HTR-8/SVneo (cell line): ENCODE results near the gene PFDN4.
"Not testable (repeated sequence)": the region's sequence is repeated elsewhere in the genome, so short reads cannot be mapped to it uniquely, and the experiment has no call there.

ENCODE experiments used
- DNase-seq: peaks from one replicate; pipeline ENCODE4 v3.0.0; 2011; ENCODE audit warnings: low spot score, mixed read lengths; ENCODE audit not compliant: insufficient read length
- FAIRE-seq: peaks from 2 replicates; lab custom pipeline; 2011; peaks lifted over from hg19 to GRCh38; lab: Jason Lieb, UNC

PFDN4 gene

DNA sequence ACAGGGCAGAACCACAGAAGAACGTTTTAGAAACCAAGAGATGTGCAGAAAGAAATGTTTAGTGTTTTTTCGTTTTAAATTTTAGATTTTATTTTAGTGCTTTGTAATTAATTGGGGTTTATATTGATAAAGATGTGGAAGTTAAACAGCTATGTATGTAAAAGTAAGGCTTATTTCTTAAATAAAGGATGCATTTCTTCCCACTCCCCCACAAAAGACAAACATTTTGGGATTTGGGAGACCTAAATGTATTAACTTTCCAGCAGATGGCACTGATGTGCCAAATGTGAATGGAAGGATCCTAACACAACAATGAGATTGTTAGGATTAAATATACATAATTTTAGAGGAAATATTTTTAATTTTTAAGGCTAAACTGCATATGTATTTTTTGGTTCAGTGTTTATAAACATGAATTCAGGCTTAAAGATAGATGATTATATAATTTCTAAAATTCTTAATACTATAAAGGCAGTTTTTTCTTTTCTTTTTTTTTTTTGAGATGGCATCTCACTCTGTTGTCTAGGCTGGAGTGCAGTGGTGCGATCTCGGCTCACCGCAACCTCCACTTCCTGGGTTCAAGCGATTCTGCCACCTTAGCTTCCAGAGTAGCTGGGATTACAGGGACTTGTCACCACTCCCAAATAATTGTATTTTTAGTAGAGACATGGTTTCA, 12.0 kb downstream of the PFDN4 start:
- DNase-seq = peak; percentile 76
- peak; percentile 70 for FAIRE-seq

DNA sequence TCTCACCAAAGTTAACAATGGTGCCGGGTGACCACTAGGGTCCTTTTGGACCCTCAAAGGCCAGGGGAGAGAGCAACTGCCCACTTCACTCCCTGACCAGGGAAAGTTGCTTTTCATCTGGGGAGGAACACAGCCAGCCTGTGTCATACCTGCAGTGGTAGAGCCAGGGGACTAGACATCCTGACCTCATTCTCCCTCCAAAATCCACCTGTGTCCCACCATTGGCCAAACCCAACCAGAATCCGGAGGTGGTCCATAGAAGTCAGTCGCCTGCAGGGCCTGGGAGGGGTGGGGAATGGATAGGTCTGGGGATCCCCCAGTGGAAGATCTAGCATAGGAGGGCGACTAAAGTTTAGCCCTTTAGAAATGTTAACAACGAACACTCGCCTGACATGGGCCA, 12.8 kb downstream of the PFDN4 start:
- DNase-seq (no peak), FAIRE-seq (peak; percentile 51)

DNA sequence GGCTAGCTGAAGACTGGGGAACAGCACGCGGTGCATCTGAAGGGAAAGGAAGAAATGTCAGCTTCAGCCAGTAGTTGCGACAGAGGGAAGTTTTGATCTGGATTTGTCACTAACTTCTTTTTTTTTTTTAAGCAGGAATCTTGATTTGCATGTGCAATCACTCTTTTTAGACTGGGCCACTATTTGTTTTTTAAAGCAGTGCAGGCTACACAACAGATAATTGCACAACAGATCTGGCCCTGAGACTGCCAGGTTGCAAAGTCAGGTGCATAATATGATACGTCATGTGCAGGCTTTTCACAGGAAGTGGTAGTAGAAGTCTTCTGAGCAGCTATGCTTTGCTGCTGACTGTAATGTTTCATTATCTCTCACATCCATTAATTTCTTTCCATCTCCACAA, 13.5 kb downstream of the PFDN4 start:
- no peak for DNase-seq
- FAIRE-seq = peak; percentile 73

DNA sequence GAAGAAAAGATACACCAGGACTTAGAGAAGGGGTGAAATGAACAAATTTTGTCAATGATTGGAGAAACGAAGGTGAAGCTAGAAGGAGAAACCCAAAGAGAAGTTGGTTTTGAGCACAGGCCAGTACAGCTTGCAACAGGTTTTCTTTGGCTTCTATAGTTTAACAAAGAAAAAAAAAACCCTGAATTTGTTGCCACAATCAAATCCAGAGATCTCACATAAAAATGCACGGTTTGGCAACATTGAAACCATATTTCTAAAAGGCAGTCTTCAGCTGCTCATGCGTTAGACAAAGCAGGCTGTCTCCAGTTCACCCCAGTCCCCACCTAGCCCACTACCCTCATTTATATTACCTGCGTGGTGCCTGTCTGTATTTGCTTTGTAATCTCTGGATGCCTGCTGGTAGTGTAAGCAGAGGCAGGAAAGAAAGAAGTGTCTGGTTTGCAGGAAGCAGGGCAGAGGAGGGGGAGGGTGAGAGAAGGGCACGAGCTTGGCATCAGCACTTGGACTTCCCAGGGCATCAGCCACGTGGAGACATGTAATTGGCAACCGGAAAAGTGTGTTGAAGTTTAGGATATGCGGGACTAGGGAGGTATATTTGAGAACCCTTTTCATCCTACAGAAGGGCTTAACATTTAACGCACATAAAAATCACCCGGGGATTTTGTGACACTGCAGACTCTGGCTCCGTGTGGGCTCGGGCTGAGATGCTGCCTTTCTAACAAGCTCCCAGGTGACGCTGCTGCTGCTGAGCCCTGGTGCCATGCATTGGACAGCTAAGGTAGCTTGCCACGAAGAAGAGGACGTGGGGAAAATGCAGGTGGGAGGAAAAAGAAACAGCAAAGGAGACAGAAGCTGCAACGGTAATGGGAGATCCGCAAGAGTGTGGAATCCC, 14.4 kb downstream of the PFDN4 start:
- DNase-seq (no peak), FAIRE-seq (peak; percentile 77)

DNA sequence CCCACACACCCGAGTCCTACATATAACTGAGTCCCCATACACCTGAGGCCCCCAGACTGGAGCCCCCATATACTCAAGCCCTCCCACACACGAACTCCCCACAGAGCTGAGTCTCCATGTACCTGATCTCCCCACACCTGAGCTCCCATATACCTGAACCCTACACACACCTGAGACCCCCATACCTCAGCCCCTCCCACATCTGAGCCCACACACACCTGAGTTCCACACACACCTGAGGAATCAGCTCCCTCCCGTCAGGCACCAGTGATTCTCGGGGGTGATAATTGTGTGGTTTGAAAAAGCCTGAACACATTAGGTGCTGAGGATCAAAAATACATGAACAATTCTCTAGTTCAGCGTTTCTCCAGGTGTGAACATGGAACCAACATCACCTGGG, 15.4 kb downstream of the PFDN4 start:
- DNase-seq = no peak
- FAIRE-seq = no peak

DNA sequence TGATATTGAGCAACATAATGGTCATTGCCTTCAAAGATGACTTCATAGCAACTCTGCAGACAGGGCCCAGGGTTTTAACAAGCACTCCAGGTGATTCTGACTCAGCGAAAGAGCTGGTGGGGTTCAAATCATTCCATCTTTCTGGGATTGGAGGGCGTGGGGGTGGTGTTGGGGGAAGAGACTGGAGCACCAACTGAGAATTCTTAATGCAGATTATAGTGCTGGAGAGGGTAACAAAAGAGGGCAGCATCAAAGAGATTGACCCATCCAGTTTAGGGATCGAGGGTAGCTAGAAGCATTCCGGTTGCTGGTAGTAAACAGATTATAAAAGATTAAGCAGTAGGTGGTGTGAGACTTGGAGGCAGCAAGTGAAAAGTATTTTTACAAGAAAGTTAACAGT, 15.9 kb downstream of the PFDN4 start:
- DNase-seq = no peak

DNA sequence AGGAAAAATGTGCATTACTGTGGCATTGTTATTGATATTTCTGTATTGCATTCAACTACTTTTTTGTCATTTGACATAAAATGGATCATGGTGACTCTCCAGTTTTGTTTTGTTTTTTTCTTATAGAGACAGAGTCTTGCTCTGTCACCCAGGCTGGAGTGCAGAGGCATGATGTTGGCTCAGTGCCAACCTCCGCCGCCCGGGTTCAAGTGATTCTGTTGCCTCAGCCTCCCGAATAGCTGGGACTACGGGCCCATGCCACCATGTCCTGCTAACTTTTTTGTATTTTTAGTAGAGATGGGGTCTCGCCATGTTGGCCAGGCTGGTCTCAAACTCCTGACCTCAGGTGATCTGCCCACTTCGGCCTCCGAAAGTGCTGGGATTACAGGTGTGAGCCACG, 16.8 kb downstream of the PFDN4 start:
- FAIRE-seq, DNase-seq: not testable (repeated sequence)

More for the DNA sequence above, 15.9 kb downstream of the PFDN4 start:
- peak; percentile 90 for FAIRE-seq

DNA sequence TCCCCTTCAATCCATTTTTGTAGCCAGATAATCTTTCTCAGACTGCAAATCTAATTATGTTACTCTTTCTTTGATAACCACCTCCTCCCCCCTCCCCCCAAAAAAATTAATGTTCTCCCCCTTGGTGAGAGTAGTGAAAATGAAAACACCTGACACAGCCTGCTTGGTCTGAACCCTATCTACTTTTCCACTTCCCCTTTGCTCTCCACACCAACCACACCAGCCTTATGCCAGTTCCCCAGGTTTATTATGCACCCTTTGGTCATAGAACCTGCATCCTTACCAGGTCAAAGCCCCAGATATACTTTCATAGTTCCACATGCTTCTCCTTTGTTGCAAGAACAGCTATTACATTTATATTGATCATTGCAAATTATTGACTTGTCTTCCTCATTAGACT, 19.4 kb downstream of the PFDN4 start:
- FAIRE-seq (peak; percentile 23), DNase-seq (no peak)

DNA sequence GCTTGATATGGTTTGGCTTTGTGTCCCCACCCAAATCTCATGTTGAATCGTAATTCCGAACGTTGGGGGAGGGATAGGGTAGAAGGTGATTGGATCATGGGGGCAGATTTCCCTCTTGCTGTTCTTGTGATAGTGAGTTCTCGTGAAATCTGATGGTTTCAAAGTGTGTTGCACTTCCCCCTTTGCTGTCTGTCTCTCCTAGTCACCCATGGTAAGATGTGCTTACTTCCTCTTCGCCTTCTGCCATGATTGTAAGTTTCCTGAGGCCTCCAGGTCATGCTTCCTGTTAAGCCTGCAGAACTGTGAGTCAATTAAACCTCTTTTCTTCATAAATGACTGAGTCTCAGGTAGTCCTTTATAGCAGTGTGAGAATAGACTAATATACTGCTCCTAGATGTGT, 19.9 kb downstream of the PFDN4 start:
- DNase-seq (no peak), FAIRE-seq (peak; percentile 91)

DNA sequence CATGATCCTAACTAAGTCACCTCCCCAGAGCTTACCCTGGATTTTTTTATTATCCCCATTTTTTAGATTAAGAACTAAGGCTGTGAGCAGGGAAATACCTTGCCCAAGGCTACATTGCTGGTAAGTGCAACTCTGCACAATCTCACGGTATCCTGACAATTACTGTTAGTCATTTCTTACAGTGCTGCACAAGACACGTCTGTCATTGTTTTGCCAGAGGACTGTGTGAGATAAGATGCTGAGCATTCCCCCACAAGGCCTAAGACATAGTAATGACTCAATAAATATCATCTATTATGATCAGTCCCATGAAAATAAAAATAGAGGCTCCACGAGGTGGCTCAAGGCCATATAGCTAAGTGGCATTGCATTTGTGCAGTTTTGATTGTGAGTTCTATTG, 21.0 kb downstream of the PFDN4 start:
- FAIRE-seq = peak; percentile 79

DNA sequence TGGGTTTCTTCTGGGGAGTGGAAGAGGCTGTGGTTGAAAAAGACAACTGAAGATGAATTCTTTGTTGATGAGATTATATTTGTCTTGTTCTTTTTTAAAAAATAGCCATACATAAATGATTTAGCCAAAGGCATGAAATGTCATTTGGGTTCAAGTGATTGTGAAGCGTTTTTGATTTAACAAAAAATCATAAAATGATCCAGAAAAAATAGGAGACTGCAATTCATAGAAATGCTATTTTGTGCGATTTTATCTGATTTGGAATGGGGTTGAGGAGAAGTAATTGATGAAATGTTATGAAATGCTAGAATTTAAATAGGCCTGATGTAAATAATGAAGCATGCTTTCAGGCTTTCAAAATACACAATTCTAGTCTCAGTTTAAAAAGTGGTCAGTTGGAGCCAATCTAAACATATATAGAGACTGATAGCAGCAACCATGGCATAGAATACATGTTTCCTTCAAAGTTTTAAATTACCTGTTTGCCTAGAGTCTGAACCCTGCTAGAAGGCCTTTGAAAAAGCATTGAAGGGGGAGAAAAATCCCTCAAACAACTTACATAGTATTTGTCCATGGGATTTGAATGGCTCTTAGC, 21.8 kb downstream of the PFDN4 start:
- no peak for FAIRE-seq
- DNase-seq = no peak

More for the DNA sequence above, 21.0 kb downstream of the PFDN4 start:
- DNase-seq = no peak

DNA sequence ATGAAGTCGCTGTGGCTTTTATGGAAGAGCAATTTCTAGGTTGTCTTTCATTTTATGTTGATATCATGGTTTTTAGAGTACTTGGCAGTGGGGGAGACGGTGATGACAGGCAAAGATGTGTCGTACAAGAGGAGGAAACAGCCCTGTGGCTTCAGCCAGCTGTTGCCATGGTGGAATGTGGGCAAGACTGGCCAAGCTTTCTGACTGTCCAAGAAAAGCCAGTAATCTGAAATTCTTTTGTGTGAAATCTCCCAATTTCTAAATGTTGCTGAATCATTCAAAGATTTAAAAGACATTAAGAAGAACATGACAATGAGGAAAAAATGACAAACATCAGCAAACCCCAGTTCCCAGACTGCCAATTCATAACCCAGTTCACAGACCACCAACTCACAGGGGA, 23.1 kb downstream of the PFDN4 start:
- FAIRE-seq (no peak), DNase-seq (no peak)

DNA sequence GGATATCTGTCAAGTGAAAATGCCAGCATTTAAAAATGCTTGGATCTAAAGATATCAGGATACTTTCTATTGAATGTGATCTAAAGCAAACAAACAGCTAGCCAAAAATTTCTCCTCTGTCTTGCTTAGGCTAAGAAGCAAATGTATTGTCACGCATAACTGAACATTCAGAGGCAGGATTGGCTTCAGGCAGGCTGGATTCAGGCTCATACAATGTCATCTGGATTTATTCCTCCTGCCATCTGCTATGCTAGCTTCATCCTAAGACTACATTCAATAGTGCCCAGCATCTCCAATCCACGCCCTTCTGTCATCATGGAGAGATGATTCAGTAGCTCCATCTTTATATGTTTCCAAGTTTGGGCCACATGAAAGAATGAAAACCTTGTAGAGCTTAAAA, 27.1 kb downstream of the PFDN4 start:
- no peak for DNase-seq

DNA sequence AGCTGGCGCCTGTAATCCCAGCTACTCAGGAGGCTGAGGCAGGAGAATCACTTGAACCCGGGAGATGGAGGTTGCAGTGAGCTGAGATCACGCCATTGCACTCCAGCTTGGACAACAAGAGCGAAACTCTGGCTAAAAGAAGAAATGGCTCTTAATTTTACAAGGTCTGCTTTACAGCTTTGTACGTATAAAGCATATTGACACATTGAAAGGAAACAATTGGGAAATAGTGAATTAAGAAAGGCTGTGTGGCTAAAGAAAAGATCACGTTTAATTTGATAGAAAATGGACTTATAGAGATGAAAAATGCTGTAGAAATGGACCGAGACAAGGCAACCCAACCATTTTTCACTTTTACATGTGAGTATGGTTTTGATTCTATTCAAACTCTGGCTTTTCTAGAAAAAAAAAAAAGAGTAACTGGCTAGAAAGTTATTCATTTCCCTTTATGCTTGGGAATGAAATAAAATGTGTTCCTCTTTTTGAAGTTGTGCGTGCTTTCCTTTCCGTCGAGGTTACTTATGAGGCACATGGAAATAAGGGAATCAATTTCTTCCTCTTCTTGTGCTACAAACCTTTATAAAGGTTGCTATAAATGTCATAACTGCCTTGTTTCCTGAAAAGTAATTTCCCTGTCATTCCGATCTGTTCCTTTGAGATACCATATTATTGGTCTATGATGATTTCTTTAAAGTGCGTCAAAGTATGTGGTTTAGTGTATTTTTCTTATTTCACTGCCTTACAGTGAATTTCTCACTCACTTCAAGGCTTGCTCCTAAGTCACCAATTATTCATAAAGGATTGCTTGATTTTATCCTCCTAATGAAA, 29.4 kb downstream of the PFDN4 start:
- DNase-seq = no peak
- FAIRE-seq = no peak

More for the DNA sequence above, 27.1 kb downstream of the PFDN4 start:
- FAIRE-seq = peak; percentile 55

DNA sequence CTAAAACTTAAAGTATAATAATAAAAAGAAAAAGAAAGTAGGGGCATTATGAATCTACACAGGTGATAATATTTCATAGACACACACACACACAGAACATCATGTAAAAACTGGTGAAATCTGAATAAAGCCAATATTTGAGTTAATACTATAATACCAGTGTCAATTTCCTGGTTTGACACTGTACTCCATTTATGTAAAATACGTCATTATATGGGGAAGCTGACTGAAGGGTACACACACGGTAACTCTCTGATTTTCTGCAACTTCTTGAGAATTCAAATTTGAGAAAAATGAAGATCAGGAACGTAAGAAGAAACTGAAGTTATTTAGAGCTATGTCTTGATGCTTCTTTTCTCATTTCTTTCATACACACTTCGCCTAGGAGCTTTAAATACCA, 36.2 kb downstream of the PFDN4 start:
- DNase-seq = no peak
- peak; percentile 4 for FAIRE-seq

DNA sequence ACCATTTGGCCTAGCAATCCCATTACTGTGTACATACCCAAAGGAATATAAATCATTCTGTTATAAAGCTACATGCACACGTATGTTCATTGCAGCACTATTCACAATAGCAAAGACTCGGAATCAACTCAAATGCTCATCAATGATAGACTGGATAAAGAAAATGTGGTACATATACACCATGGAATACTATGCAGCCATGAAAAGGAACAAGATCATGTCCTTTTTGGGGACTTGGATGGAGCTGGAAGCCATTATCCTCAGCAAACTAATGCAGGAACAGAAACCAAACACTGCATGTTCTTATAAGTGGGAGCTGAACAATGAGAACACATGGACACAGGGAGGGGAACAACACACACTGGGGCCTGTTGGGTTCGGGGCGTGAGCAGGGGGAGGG, 40.8 kb downstream of the PFDN4 start:
- not testable (repeated sequence) for DNase-seq, FAIRE-seq

DNA sequence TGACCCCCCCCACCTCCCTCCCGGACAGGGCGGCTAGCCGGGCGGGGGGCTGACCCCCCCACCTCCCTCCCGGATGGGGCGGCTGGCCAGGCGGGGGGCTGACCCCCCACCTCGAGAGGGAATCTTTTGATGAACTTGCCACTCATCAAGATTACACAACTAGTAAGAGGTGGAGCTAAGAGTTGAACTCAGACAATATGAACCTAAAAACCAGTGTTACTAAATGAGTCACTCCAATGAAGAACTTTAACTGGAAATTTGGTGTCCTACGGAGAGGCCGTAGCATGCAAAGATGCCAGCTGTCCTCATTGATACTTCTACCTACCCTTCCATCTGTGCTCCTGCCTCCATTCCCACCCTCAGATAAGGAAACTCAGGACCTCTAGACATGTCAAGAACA, 42.8 kb downstream of the PFDN4 start:
- peak; percentile 28 for FAIRE-seq
- DNase-seq = no peak

DNA sequence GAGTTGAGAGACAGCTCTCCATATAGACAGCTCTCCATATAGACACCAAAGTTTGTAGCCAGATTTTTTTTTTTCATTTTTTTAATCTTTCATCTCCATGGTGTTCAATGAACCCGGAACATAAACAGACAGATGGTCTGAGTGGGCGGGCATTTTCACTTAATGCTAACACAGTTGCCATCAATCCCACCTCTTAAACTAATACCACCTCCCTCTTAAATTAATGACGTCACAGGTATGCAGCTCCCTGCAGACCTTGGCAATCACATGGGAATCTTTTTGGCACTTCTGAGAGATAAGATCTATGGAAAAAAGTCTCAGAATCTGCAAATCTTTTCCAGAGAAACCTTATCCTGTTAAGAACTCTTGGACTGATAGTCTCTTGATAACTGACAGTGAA, 43.2 kb downstream of the PFDN4 start:
- DNase-seq (no peak), FAIRE-seq (peak; percentile 46)

DNA sequence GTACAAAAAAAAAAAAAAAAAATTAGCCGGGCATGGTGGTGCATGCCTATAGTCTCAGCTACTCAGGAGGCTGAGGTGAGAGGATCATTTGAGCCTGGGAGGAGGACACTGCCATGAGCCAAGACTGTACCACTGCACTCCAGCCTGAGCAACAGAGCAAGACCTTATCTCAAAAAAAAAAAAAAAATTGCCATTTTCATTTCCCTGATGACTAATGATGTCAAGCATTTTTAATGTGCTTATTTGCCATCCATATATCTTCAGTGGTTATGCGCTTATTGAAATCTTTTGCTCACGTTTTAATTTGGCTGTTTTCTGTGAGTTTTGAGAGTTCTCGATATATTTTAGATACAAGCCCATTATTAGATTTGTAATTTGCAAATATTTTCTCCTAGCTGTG, 46.7 kb downstream of the PFDN4 start:
- no peak for FAIRE-seq
- no peak for DNase-seq

DNA sequence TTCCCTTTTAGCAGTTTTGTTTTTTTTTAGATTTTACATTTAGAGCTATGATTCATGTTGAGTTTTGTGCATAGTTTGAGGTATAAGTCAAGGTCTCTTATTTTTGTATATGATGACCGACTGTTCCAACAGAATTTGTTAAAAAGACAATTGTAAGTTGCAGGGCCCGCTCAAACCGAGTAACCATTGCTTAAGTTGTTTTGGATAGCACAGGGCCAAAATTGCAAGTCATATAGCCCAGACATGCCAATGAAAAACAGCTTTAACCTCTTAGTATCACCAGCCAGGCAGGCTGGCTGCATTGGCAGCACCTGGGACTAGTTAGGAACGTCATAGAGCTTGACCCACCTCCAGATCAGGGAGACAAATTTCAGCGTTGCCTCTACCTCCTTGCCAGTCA, 47.3 kb downstream of the PFDN4 start:
- FAIRE-seq (peak; percentile 51), DNase-seq (no peak)
